ENCODE results near the gene SEPSECS. TPM values are rescaled to one million over a fixed set of nuclear protein-coding genes. Genes with fewer than 3 reads are reported as not detected.

Gene SEPSECS
- total RNA-seq, 1 donor from 2014 or later, result 4.7 TPM

DNA sequence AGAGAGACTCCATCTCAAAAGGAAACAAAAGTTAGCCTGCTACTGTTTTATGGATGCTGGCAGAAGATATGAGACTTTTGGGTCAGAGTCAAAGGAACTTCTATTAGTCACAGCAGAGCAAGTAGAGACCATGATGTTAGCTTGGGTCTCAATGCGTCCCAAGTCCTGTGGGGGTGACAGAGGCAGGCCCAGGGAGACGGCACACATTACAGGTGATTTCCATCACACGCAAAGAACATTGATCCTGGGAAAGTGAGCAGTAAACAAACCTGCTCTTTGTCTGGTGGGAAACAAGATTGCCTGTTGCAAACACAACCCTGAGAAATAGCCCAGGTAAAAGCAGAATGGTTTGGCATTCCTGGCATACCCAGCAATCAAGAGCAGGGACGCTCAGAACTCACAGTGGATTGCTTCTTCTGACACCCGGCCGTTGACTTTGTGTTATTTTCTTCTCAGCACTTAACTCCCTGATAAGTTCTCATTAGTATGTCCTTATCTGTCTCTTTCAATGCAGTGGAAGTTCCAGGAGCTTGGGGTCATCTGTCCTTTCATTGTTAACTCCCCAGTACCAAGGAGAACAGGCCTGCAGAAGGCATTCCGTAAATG lies 78.3 kb downstream of the SEPSECS start:
- TF ChIP-seq, protein P1, sequence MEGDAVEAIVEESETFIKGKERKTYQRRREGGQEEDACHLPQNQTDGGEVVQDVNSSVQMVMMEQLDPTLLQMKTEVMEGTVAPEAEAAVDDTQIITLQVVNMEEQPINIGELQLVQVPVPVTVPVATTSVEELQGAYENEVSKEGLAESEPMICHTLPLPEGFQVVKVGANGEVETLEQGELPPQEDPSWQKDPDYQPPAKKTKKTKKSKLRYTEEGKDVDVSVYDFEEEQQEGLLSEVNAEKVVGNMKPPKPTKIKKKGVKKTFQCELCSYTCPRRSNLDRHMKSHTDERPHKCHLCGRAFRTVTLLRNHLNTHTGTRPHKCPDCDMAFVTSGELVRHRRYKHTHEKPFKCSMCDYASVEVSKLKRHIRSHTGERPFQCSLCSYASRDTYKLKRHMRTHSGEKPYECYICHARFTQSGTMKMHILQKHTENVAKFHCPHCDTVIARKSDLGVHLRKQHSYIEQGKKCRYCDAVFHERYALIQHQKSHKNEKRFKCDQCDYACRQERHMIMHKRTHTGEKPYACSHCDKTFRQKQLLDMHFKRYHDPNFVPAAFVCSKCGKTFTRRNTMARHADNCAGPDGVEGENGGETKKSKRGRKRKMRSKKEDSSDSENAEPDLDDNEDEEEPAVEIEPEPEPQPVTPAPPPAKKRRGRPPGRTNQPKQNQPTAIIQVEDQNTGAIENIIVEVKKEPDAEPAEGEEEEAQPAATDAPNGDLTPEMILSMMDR (IDR thresholded peaks at IDR 0.05; ENCODE audit: insufficient read depth, low read length, poor library complexity, severe bottlenecking), result no peak
- H3K4me3 ChIP-seq (ENCODE audit: low read depth, low read length), result no peak overlapping the region
- H3K36me3 ChIP-seq (ENCODE audit: control insufficient read depth, insufficient read depth, low read length), result no peaks in the 10 kb centered on the region
- no peak for DNase-seq (ENCODE audit: low read depth)
- no peaks in the 10 kb centered on the region for H3K27me3 ChIP-seq (ENCODE audit: control insufficient read depth, insufficient read depth, low read length)

DNA sequence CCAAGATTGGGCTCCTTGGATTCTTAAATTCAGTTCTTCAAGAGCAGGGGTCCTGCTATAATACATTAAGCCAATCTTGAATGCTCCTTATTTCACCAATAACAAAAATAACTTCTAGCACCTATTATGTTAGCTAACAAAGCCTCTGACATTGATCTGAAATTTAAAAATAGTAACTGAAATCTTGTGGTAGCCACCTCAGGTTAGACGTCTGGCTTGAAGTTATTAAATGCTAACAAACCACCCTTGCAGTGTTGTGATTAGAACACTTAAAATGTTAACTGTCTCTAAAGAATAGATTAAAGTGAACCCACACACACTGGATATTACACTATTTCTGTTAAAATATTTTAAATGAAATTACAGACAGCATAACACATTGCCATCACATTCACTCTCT lies 79.7 kb downstream of the SEPSECS start:
- no peak for DNase-seq (ENCODE audit: low read depth)
- TF ChIP-seq, protein P1 (IDR thresholded peaks at IDR 0.05; ENCODE audit: insufficient read depth, low read length, poor library complexity, severe bottlenecking), result no peak
- Histone ChIP-seq H3K36me3 (ENCODE audit: control insufficient read depth, insufficient read depth, low read length) (no peaks in the 10 kb centered on the region), H3K4me3 (ENCODE audit: low read depth, low read length) (no peak overlapping the region), H3K27me3 (ENCODE audit: control insufficient read depth, insufficient read depth, low read length) (peaks cover 5% of the 10 kb centered on the region)

DNA sequence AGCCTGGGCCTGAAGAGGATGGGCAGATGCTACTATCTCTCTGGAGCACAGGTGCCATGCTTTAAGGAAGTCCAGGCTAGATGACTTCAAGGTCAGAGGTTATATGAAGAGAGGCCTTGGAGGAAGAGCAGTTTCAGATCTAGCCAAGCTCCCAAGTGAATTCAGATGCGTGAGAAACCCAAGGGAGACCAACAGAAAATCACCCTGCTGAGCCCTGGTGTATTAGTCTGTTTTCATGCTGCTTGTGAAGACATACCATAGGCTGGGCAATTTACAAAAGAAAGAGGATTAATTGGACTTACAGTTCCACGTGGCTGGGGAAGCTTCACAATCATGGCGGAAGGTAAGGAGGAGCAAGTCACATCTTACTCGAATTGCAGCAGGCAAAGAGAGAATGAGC lies 81.7 kb downstream of the SEPSECS start:
- Histone ChIP-seq H3K4me3 (ENCODE audit: low read depth, low read length) (no peak overlapping the region), H3K36me3 (ENCODE audit: control insufficient read depth, insufficient read depth, low read length) (no peaks in the 10 kb centered on the region), H3K27me3 (ENCODE audit: control insufficient read depth, insufficient read depth, low read length) (peaks cover 5% of the 10 kb centered on the region)
- TF ChIP-seq, protein P1 (IDR thresholded peaks at IDR 0.05; ENCODE audit: insufficient read depth, low read length, poor library complexity, severe bottlenecking), result no peak
- DNase-seq (ENCODE audit: low read depth), result no peak

DNA sequence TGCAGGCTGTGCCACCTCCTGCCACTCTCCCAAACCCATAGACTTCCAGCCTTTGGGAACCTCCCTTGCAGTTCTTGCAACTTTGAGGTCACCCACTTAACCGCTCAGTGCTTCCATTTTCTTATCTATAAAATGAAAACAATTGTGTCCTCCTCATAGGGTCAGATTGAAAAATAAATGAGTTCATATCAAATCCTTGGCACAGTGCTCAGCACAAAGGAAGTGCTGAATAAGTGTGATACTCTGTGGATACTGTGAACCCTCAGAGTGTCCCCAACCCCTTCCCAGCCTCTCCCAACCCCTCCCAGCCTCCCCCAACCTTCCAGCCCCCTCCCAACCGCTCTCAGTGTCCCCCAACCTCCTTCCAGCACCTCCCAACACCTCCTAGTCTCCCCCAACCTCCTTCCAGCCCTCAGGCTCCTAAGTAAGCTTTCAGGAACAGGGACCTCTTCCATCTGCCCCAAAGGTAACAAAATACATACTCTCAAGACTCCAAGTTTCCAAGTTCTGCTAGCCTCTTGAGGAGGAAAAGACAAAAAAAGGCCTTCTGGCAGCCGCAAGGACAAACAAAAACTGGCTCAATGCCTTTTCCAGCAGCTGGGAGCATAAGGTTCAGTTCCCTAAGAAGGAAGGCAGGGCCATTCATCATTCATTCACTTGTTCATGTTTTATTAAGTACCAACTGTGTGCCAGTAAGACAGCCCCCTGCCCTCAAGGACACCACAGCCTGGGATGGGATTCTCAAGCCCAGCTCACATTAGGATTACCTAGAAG lies 83.4 kb downstream of the SEPSECS start:
- TF ChIP-seq, protein P1 (IDR thresholded peaks at IDR 0.05; ENCODE audit: insufficient read depth, low read length, poor library complexity, severe bottlenecking), result no peak
- Histone ChIP-seq H3K27me3 (ENCODE audit: control insufficient read depth, insufficient read depth, low read length) (peaks cover 5% of the 10 kb centered on the region), H3K4me3 (ENCODE audit: low read depth, low read length) (no peak overlapping the region), H3K36me3 (ENCODE audit: control insufficient read depth, insufficient read depth, low read length) (no peaks in the 10 kb centered on the region)
- DNase-seq (ENCODE audit: low read depth), result no peak

DNA sequence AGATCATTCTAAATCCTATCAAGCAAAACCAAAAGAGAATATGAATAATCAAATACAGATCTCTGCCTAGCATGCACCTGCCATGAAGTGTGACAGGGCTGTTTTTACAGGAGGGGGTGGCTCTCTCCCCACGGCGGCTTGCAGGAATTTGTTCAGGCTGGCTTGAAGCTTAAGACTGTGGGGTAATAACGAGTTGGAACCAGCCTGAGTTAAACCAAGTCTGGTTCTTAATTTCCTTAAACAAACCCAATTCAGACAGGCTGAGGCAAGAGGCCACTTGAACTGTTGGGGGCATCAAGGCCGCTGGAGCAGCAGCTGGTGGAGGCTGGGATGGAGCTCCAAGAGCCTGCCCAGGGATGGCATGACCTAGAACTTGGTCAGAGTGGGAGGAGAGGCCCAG lies 84.4 kb downstream of the SEPSECS start:
- TF ChIP-seq, protein P1 (IDR thresholded peaks at IDR 0.05; ENCODE audit: insufficient read depth, low read length, poor library complexity, severe bottlenecking), result no peak
- no peaks in the 10 kb centered on the region for H3K36me3 ChIP-seq (ENCODE audit: control insufficient read depth, insufficient read depth, low read length)
- DNase-seq (ENCODE audit: low read depth), result no peak
- no peak overlapping the region for H3K4me3 ChIP-seq (ENCODE audit: low read depth, low read length)
- peaks cover 5% of the 10 kb centered on the region for H3K27me3 ChIP-seq (ENCODE audit: control insufficient read depth, insufficient read depth, low read length)
